ENCODE results near the gene AP3D1.

DNA sequence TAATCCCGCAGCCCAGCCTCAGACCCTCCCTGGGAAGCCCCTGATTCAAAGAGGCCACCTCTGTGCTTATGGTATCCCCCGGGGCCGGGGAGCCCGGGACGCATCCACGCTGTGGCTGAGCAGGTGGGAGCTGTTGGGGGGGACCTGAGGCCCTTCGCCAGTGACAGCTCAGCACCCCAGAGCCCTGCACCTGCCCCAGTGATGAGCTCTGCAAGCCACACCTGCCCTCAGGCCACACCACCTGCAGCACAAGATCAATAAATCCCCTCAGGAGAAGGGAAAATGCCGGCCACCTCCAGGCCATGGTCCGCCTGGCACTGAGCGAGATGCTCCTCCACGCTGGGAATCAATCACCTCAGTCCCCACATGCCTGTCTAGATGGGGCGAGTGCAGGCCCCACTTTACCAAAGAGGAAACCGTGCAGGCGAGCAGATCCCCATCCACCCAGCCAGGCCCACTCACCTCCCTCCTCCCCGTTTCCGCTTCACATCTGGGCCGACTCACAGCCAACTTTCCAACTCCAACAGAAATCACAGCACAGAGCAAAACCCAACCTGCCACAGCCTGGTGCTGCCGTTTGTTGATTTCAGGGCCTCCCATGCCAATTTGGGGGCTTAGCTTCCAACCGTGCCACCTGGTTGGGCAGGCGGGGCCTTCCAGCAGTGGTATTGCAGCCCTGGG is 68.1 kb downstream of the AP3D1 start:
- TF ChIP-seq, protein P1, sequence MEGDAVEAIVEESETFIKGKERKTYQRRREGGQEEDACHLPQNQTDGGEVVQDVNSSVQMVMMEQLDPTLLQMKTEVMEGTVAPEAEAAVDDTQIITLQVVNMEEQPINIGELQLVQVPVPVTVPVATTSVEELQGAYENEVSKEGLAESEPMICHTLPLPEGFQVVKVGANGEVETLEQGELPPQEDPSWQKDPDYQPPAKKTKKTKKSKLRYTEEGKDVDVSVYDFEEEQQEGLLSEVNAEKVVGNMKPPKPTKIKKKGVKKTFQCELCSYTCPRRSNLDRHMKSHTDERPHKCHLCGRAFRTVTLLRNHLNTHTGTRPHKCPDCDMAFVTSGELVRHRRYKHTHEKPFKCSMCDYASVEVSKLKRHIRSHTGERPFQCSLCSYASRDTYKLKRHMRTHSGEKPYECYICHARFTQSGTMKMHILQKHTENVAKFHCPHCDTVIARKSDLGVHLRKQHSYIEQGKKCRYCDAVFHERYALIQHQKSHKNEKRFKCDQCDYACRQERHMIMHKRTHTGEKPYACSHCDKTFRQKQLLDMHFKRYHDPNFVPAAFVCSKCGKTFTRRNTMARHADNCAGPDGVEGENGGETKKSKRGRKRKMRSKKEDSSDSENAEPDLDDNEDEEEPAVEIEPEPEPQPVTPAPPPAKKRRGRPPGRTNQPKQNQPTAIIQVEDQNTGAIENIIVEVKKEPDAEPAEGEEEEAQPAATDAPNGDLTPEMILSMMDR (conservative IDR thresholded peaks at IDR 0.05; ENCODE audit: low read length) = no peak
- TF ChIP-seq EZH2phosphoT487 (IDR thresholded peaks at IDR 0.05; ENCODE audit: borderline replicate concordance, low read depth, low read length) = no peak

Measured in OCI-LY7 (cell line).